NT2/D1 (cell line): Measurements from ENCODE around the gene FANCE.
"Not testable (repeated sequence)": the region's sequence is repeated elsewhere in the genome, so short reads cannot be mapped to it uniquely, and the experiment has no call there.

Experiments
- DNase-seq: peaks from one replicate; pipeline ENCODE4 v3.0.0-alpha.2; 2011; ENCODE audit warnings: low read depth, low spot score
- H3K27me3 ChIP-seq: 2 replicates; pipeline ENCODE4 v1.6.0; 2011; ENCODE audit warnings: mild to moderate bottlenecking; ENCODE audit not compliant: insufficient read length, insufficient read depth
- H3K36me3 ChIP-seq: 2 replicates; pipeline ENCODE4 v1.6.1; 2011; ENCODE audit warnings: mild to moderate bottlenecking, low read length, mixed read lengths; ENCODE audit not compliant: insufficient read depth, insufficient read length
- H3K4me1 ChIP-seq: 2 replicates; pipeline ENCODE4 v1.5.1; 2011; ENCODE audit not compliant: insufficient read depth, insufficient read length
- H3K4me3 ChIP-seq: 2 replicates; pipeline ENCODE4 v1.5.1; 2011; ENCODE audit warnings: low read depth; ENCODE audit not compliant: insufficient read length
- H3K9ac ChIP-seq: 2 replicates; pipeline ENCODE4 v1.6.0; 2011; ENCODE audit warnings: low read depth; ENCODE audit not compliant: insufficient read length
- H3K9me3 ChIP-seq: 2 replicates; pipeline ENCODE4 v1.5.1; 2011; ENCODE audit warnings: mild to moderate bottlenecking, low read length; ENCODE audit not compliant: insufficient read depth
- SUZ12 ChIP-seq: IDR thresholded peaks from 2 replicates; pipeline ENCODE4 v1.6.1; 2011; ENCODE audit not compliant: insufficient read length, insufficient read depth; ENCODE audit errors: extremely low read depth
- YY1 ChIP-seq: IDR thresholded peaks from 2 replicates; pipeline ENCODE4 v1.6.1; 2011; ENCODE audit not compliant: insufficient read length, insufficient read depth
- ZNF274 ChIP-seq: IDR thresholded peaks from 2 replicates; pipeline ENCODE4 v1.6.1; 2011; ENCODE audit warnings: mild to moderate bottlenecking, low read depth, low read length

The FANCE gene

GRCh38 chr6:35435074-35435837 lies 16.9 kb upstream of the FANCE start:
- H3K4me1 ChIP-seq: no peaks in the 10 kb centered on the region
- no peaks in the 10 kb centered on the region for H3K36me3 ChIP-seq
- TF ChIP-seq SUZ12 (no peak), YY1 (no peak), ZNF274 (no peak)
- no peak for DNase-seq
- no peak overlapping the region for H3K9ac ChIP-seq
- no peak overlapping the region for H3K4me3 ChIP-seq
- peaks cover 2% of the 10 kb centered on the region for H3K9me3 ChIP-seq
- H3K27me3 ChIP-seq: no peaks in the 10 kb centered on the region

GRCh38 chr6:35436071-35436857 lies 15.9 kb upstream of the FANCE start:
- no peak for TF ChIP-seq YY1
- TF ChIP-seq ZNF274: no peak
- TF ChIP-seq SUZ12: no peak
- DNase-seq: no peak
- Histone ChIP-seq H3K27me3 (no peaks in the 10 kb centered on the region), H3K4me1 (no peaks in the 10 kb centered on the region), H3K9ac (no peak overlapping the region), H3K9me3 (no peaks in the 10 kb centered on the region), H3K4me3 (no peak overlapping the region), H3K36me3 (no peaks in the 10 kb centered on the region)

GRCh38 chr6:35438378-35439065 lies 13.6 kb upstream of the FANCE start:
- H3K9me3 ChIP-seq, H3K9ac ChIP-seq, DNase-seq, H3K4me1 ChIP-seq, H3K36me3 ChIP-seq, H3K27me3 ChIP-seq, H3K4me3 ChIP-seq: not testable (repeated sequence)

- no peaks in the 10 kb centered on the region for H3K27me3 ChIP-seq
- H3K36me3 ChIP-seq: no peaks in the 10 kb centered on the region
- H3K9me3 ChIP-seq: no peaks in the 10 kb centered on the region
- H3K4me1 ChIP-seq: no peaks in the 10 kb centered on the region
- TF ChIP-seq YY1 (no peak), ZNF274 (no peak), SUZ12 (no peak)
- H3K9ac ChIP-seq: no peak overlapping the region
- no peak overlapping the region for H3K4me3 ChIP-seq
- no peak for DNase-seq
These were observed 12.8 kb upstream of the FANCE start for GRCh38 chr6:35439308-35439707.

DNA sequence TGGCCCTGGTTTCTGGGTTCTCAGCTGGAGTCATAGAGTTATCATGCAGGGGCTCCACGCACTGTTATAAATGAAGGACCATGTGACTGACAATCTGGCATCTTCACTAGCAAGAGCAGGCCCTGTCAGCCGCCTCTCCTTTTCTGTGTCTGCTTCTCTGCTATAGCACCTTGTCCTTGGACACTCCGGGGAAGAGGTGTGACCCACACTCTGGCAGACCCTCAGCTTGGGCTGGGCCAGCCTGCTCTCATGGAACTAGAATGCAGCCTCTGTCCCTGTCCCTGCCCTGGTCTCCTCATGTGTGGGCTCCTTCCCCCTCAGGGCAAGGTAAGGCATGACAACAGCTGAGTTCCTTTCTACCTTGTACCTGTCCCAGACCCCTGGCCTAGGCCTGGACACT lies 10.9 kb upstream of the FANCE start:
- Histone ChIP-seq H3K9ac (no peak overlapping the region), H3K4me1 (no peaks in the 10 kb centered on the region), H3K36me3 (no peaks in the 10 kb centered on the region), H3K27me3 (no peaks in the 10 kb centered on the region), H3K9me3 (no peaks in the 10 kb centered on the region), H3K4me3 (no peak overlapping the region)
- TF ChIP-seq ZNF274 (no peak), SUZ12 (no peak), YY1 (no peak)
- no peak for DNase-seq

- Histone ChIP-seq H3K36me3 (no peaks in the 10 kb centered on the region), H3K9me3 (no peaks in the 10 kb centered on the region), H3K4me1 (no peaks in the 10 kb centered on the region), H3K9ac (no peak overlapping the region), H3K27me3 (no peaks in the 10 kb centered on the region), H3K4me3 (no peak overlapping the region)
- DNase-seq: no peak
- TF ChIP-seq ZNF274: no peak
- no peak for TF ChIP-seq SUZ12
- no peak for TF ChIP-seq YY1
These were observed 10.5 kb upstream of the FANCE start for GRCh38 chr6:35441642-35442041.

DNA sequence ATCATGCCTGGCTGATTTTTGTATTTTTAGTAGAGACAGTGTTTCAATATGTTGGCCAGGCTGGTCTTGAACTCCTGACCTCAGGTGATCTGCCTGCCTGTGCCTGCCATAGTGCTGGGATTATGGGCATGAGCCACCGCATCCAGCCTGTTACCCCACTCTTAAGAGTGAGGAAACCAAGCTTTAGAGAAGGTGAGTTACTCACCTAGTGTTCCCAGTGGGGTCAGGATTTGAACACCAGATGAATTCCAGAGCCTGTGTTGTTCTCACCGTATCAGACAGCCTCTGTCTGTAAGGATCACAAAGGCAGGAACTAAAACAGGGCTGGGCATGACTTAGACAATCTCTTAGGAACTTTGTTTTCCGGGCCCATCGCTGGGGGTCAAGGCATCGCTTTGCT lies 9.4 kb upstream of the FANCE start:
- H3K4me1 ChIP-seq: no peaks in the 10 kb centered on the region
- H3K4me3 ChIP-seq: no peak overlapping the region
- H3K27me3 ChIP-seq: no peaks in the 10 kb centered on the region
- no peak for DNase-seq
- H3K36me3 ChIP-seq: no peaks in the 10 kb centered on the region
- H3K9me3 ChIP-seq: no peaks in the 10 kb centered on the region
- TF ChIP-seq ZNF274: no peak
- no peak overlapping the region for H3K9ac ChIP-seq
